Medulla oblongata (tissue), 1 donor: ENCODE results near the gene LRFN2.

ENCODE experiments used
- DNase-seq: peaks from one replicate; pipeline ENCODE4 v3.0.0-alpha.2; 2015; ENCODE audit errors: extremely low spot score

The LRFN2 gene

GRCh38 chr6:40438246-40438887 is 148.8 kb downstream of the LRFN2 start:
- DNase-seq: no peak

- DNase-seq: no peak
Measured at GRCh38 chr6:40437631-40438030, 149.5 kb downstream of the LRFN2 start.

GRCh38 chr6:40436685-40437604 is 150.2 kb downstream of the LRFN2 start:
- peak; percentile 78 for DNase-seq

- no peak for DNase-seq
Measured at GRCh38 chr6:40432982-40433381, 154.2 kb downstream of the LRFN2 start.

GRCh38 chr6:40431706-40432105 is 155.5 kb downstream of the LRFN2 start:
- no peak for DNase-seq

- DNase-seq: no peak
Measured at GRCh38 chr6:40427196-40427595, 160.0 kb downstream of the LRFN2 start.

- DNase-seq: no peak
Measured at GRCh38 chr6:40426346-40427066, 160.7 kb downstream of the LRFN2 start.

- DNase-seq: peak; percentile 37
Measured at GRCh38 chr6:40425192-40425919, 161.8 kb downstream of the LRFN2 start.

GRCh38 chr6:40422046-40422445 is 165.1 kb downstream of the LRFN2 start:
- no peak for DNase-seq

- DNase-seq: no peak
Measured at GRCh38 chr6:40419946-40420728, 167.0 kb downstream of the LRFN2 start.

GRCh38 chr6:40419377-40419776 is 167.8 kb downstream of the LRFN2 start:
- no peak for DNase-seq

- DNase-seq: no peak
Measured at GRCh38 chr6:40417031-40417430, 170.1 kb downstream of the LRFN2 start.

- no peak for DNase-seq
Measured at GRCh38 chr6:40414617-40415016, 172.5 kb downstream of the LRFN2 start.

GRCh38 chr6:40413239-40413638 is 173.9 kb downstream of the LRFN2 start:
- no peak for DNase-seq

- no peak for DNase-seq
Measured at GRCh38 chr6:40411881-40412280, 175.3 kb downstream of the LRFN2 start.

GRCh38 chr6:40410821-40411220 is 176.3 kb downstream of the LRFN2 start:
- DNase-seq: no peak

- no peak for DNase-seq
Measured at GRCh38 chr6:40409716-40410397, 177.3 kb downstream of the LRFN2 start.

- DNase-seq: no peak
Measured at GRCh38 chr6:40408786-40409542, 178.2 kb downstream of the LRFN2 start.

GRCh38 chr6:40407239-40407638 is 179.9 kb downstream of the LRFN2 start:
- DNase-seq: no peak

GRCh38 chr6:40406175-40406574 is 181.0 kb downstream of the LRFN2 start:
- no peak for DNase-seq
